Neural crest cell (in vitro differentiated cells): Measurements from ENCODE around the gene MYO1E. TPM values are rescaled to one million over a fixed set of nuclear protein-coding genes. Genes with fewer than 3 reads are reported as not detected.

Source experiments
- DNase-seq: peaks from one replicate; pipeline ENCODE4 v3.0.0; 2021; ENCODE audit warnings: low read depth, mixed read lengths, low spot score
- H3K27ac Mint-ChIP-seq: one replicate; pipeline ENCODE4 v1.8.0; 2021; ENCODE audit warnings: mild to moderate bottlenecking, mixed read lengths; ENCODE audit not compliant: unreplicated experiment
- H3K27me3 Mint-ChIP-seq: 2 replicates; pipeline ENCODE4 v1.8.0; 2021; ENCODE audit warnings: low read depth, mild to moderate bottlenecking, mixed read lengths
- H3K36me3 Mint-ChIP-seq: 2 replicates; pipeline ENCODE4 v1.8.0; 2021; ENCODE audit warnings: low read depth, mild to moderate bottlenecking, mixed read lengths
- H3K4me1 Mint-ChIP-seq: 2 replicates; pipeline ENCODE4 v1.8.0; 2021; ENCODE audit warnings: mixed read lengths
- H3K4me3 Mint-ChIP-seq: one replicate; pipeline ENCODE4 v1.8.0; 2021; ENCODE audit warnings: mild to moderate bottlenecking, mixed read lengths
- H3K9me3 Mint-ChIP-seq: 2 replicates; pipeline ENCODE4 v1.8.0; 2021; ENCODE audit warnings: mixed read lengths
- total RNA-seq: library from RNA; stranded (reverse); gene quantifications from 2 replicates; pipeline ENCODE4 v1.2.1, GENCODE V29; 2021
- TF ChIP-seq, protein P1 (sequence below): fragments of 200-600 bp; sonication (generic); conservative IDR thresholded peaks from 2 replicates; pipeline ENCODE4 v1.5.0; 2021; ENCODE audit warnings: antibody characterized with exemption, mild to moderate bottlenecking

Gene MYO1E
- total RNA-seq, 1 donor from 2014 or later = 34.5 TPM

DNA sequence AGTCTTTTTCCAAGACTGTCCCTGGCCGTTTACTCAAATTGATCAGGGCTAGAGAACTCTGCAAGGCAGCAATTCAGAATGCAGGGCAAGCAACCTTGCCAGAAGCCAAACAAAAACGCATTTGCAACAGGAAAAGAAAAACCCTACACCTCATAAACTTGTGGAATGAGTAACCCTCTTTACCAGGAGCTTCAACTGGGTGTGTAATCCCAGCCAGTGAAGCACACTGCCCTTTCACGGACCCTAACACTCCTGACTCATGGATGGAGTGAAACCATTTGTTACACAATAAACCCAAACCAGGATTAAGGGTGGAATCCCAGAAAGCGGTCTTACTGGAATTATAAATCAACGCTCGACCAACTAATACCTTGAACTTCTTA, 180.8 kb downstream of the MYO1E start:
- Mint-ChIP-seq H3K36me3 (peaks cover 14% of the 10 kb centered on the region), H3K27ac (no peak overlapping the region), H3K4me1 (peaks cover 3% of the 10 kb centered on the region), H3K9me3 (peaks cover 4% of the 10 kb centered on the region), H3K4me3 (no peak overlapping the region), H3K27me3 (no peaks in the 10 kb centered on the region)
- TF ChIP-seq, protein P1, sequence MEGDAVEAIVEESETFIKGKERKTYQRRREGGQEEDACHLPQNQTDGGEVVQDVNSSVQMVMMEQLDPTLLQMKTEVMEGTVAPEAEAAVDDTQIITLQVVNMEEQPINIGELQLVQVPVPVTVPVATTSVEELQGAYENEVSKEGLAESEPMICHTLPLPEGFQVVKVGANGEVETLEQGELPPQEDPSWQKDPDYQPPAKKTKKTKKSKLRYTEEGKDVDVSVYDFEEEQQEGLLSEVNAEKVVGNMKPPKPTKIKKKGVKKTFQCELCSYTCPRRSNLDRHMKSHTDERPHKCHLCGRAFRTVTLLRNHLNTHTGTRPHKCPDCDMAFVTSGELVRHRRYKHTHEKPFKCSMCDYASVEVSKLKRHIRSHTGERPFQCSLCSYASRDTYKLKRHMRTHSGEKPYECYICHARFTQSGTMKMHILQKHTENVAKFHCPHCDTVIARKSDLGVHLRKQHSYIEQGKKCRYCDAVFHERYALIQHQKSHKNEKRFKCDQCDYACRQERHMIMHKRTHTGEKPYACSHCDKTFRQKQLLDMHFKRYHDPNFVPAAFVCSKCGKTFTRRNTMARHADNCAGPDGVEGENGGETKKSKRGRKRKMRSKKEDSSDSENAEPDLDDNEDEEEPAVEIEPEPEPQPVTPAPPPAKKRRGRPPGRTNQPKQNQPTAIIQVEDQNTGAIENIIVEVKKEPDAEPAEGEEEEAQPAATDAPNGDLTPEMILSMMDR = no peak
- no peak for DNase-seq

DNA sequence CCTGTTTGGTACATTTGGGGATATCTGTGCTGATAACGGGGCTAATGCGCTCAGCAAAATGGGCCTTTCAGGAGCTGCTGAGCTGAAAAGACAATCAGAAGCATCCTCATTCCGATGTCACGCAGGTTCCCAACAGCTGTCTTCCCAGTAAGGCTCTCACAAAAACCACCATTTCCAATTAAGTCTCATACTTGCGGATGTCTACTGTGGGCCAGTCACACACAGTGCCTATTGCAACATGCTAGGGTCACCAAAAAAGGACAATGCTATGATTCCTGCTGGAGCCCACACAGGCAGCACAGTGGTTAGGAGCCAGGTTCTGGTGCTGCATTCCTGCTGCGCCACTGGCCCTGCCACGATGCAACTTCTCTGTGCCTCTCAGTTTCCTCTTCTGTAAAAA, 182.4 kb downstream of the MYO1E start:
- no peaks in the 10 kb centered on the region for H3K27me3 Mint-ChIP-seq
- peaks cover 14% of the 10 kb centered on the region for H3K36me3 Mint-ChIP-seq
- TF ChIP-seq, protein P1 = no peak
- DNase-seq = no peak
- H3K4me3 Mint-ChIP-seq = no peak overlapping the region
- no peaks in the 10 kb centered on the region for H3K4me1 Mint-ChIP-seq
- H3K27ac Mint-ChIP-seq = no peak overlapping the region
- peaks cover 4% of the 10 kb centered on the region for H3K9me3 Mint-ChIP-seq

DNA sequence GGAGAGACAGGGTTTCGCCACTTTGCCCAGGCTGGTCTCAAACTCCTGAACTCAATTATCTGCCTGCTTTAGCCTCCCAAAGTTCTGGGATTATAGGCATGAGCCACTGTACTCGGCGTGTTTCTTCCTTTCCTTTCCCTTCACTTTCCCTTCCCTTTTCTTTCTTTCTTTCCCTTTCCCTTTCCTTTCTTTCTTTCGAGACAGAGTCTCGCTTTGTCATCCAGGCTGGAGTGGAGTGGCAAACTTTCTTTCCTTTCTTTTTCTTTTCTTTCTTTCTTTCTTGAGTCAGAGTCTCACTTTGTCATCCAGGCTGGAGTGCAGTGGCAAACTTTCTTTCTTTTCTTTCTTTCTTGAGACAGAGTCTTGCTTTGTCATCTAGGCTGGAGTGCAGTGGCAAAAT, 183.4 kb downstream of the MYO1E start:
- Mint-ChIP-seq H3K27ac (no peak overlapping the region), H3K4me1 (no peaks in the 10 kb centered on the region), H3K9me3 (peaks cover 6% of the 10 kb centered on the region), H3K4me3 (no peak overlapping the region), H3K27me3 (no peaks in the 10 kb centered on the region), H3K36me3 (peaks cover 17% of the 10 kb centered on the region)
- no peak for DNase-seq
- TF ChIP-seq, protein P1 = no peak

DNA sequence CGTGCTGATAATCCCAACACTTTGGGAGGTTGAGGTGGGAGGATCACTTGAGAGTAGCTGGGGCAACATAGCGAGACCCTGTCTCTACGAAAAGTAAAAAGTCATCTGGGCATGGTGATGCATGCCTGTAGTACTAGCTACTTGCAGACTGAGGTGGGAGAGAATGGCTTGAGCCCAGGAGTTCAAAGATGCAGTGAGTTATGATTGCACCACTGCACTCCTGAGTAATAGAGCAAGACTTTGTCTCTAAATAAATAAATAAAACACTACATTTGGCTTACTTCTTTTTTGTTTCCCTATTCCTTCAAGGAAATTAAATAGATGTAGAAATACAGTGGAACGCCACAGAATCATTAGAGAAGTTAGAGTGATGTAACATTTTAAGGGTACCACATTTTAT, 186.2 kb downstream of the MYO1E start:
- Mint-ChIP-seq H3K9me3 (peaks cover 10% of the 10 kb centered on the region), H3K27ac (no peak overlapping the region), H3K36me3 (peaks cover 33% of the 10 kb centered on the region), H3K4me1 (no peaks in the 10 kb centered on the region), H3K4me3 (no peak overlapping the region), H3K27me3 (no peaks in the 10 kb centered on the region)
- TF ChIP-seq, protein P1 = no peak
- DNase-seq = no peak

DNA sequence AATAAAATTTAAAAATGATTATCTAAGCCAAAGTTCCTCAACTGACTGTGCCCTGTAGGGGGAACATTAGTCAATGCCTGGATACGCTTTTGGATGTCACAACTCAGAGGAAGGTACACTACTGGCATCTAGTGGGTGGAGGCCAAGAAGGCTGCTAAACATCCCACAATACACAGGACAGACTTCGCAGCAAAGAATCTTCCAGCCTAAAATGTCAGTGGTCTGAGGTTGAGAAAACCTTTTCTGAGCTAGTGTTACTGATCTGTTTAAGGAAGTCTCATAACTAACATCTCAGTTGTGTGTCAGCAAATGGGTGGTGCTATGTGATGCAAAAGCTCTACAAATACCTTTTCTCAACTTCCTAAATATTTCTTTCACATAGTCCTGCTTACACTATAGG, 186.9 kb downstream of the MYO1E start:
- Mint-ChIP-seq H3K27me3 (no peaks in the 10 kb centered on the region), H3K9me3 (peaks cover 11% of the 10 kb centered on the region), H3K27ac (no peak overlapping the region), H3K4me1 (no peaks in the 10 kb centered on the region), H3K36me3 (peaks cover 39% of the 10 kb centered on the region), H3K4me3 (no peak overlapping the region)
- DNase-seq = no peak
- TF ChIP-seq, protein P1 = no peak
